HG03025 (cell line): ENCODE measurements around the gene CDH20.

Experiments used
- ATAC-seq: cut with Tn5 transposase; IDR thresholded peaks from one replicate; pipeline ENCODE4 v1.9.1; 2021; ENCODE audit warnings: mild to moderate bottlenecking, moderate library complexity; ENCODE audit not compliant: unreplicated experiment, low FRiP score

Gene CDH20

GRCh38 chr18:61419763-61420162 is 86.5 kb downstream of the CDH20 start:
- ATAC-seq, result no peak

DNA sequence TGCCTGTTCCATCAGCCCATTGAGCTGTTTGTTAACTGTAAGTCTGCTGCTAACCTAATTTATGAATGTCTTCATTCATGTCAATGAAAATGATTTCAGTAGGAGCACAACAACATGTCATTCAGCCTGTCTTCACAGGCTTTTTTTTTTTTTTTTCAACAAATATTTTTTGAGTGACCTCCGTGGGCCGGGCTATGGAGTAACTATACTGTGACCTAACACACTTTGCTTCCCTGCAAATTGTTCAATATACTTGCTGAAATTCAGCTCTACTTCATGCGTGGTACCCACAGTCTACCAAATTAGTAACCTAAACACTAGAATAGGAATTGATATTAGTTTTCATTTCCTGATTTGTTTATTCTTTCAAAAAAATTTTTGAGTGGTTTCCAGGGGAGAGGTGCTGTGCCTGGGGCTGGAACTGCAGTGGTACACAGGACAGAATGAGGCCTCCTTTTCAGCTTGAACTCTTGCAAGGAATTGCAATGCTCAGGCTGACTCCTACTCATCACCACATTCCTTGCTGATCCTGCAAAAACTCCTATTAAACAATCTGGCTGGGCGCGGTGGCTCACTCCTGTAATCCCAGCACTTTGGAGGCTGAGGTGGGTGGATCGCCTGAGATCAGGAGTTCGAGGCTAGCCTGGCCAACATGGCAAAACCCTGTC is 87.1 kb downstream of the CDH20 start:
- no peak for ATAC-seq

- ATAC-seq, result no peak
Observed at GRCh38 chr18:61426492-61427053, 93.3 kb downstream of the CDH20 start.

GRCh38 chr18:61428266-61428665 is 95.0 kb downstream of the CDH20 start:
- no peak for ATAC-seq

DNA sequence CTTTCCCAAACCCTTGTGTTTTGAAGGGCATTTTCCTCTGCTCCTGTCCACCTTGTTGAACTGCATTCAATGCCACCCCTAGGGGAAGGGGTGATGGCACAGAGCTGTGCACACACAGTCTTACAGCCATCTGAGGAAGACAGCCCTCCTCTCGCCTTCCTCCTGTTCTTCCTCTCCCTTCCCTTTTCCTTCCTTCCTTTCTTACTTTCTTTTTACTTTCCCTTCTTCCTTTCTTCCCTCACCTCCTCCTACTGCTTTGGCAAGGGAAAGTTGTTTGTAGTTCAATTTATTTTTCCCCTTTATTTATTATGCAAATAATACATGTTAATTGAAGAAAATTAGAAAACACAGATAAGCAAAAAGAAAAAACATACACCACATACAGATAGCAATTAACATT is 99.4 kb downstream of the CDH20 start:
- no peak for ATAC-seq

- ATAC-seq, result peak; percentile 72
Observed at GRCh38 chr18:61435064-61435652, 101.9 kb downstream of the CDH20 start.

DNA sequence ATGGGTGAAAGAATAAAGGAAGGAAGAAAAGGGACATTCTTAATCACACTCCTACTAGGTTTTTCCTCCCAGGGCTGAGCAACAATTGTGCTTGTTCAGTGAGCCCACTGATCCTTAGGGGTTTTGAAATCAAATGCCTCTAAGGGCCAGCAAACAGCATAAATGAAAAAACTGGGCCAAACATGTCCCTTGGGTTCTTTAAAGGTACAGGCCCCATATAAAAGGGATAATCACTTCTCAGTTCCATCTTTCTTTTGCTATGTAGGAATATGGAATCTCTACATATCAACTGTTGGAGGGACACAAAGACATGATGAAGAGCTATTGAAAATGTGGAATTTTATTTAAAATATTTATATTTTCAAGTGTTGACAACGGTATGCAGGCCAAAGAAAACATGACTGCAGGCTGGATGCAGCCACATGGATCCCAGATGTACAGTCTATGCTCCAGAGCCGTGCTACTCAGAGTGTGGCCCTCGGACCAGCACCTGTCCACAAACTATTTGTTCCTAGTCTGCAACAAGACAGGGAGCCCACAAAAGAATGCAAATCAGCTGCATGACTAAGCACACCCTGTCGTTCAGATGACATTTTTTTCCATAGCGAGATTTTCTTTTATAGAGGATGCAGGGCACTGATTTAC is 110.0 kb downstream of the CDH20 start:
- ATAC-seq, result no peak

DNA sequence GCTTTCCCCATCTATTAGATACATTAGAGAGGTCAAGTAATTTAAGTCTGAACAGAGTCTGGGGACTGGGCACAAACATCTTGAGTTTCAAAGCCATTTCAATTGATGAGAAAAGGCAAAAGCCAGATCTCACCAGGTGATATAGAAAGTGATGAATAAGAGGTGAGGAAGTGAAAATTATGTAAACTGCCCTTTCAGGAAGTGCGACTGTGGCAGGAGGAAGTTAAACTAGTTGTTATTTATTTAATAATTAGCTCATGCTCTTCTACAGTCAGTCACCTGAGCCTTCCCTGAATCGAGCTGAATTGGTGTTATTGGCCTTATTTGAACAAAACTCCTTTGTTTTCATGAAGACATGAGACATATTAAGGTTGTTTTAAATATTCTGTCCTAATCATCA is 115.1 kb downstream of the CDH20 start:
- ATAC-seq, result no peak

- no peak for ATAC-seq
Observed at GRCh38 chr18:61459896-61460648, 126.8 kb downstream of the CDH20 start.

DNA sequence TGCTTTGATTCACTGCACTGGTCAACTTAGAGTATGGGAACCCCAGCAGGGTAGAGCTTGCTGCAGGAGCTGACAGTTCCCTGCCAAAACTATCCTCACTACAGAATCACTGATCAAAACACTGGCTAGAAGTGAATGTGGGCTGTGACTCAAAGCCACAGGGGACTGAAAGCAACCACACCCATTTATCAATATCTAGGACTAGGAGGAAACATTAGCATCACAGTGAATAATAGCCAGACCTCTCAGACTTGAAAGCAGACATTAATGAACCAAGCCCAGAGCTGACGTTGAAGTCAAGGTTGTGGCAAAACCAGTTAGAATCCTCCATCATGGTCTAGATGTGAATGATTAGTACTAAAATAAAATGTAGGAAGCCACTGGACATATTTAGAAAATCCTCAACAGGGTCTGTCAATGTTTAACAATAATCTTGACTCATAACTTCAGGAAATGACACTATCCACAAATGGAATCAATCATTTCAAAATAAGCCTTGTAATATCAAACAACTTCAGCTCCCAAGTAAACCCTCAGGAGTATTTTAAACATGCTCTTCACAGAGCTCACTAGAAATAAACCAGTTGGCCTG is 131.4 kb downstream of the CDH20 start:
- no peak for ATAC-seq

DNA sequence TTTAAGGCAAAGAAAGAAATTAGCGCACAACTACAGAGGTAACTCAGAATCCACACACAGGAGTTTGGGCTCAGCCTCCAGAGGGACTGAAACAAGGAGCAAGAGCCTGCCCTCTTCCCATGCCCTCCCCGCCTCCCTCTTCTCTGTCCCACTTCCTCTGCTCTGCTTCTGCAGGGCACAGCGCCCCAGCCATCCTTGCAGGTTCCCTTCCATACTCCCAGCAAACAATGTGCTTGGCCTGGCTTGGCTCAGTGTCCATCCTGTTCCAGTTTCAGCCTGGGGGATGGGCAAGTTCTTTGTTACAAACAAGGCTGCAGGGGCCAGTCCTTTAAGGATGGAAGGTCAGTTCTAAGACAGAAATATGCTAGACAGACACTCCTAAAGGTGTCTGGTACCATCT is 133.5 kb downstream of the CDH20 start:
- ATAC-seq, result no peak

GRCh38 chr18:61470031-61470674 is 136.9 kb downstream of the CDH20 start:
- no peak for ATAC-seq

DNA sequence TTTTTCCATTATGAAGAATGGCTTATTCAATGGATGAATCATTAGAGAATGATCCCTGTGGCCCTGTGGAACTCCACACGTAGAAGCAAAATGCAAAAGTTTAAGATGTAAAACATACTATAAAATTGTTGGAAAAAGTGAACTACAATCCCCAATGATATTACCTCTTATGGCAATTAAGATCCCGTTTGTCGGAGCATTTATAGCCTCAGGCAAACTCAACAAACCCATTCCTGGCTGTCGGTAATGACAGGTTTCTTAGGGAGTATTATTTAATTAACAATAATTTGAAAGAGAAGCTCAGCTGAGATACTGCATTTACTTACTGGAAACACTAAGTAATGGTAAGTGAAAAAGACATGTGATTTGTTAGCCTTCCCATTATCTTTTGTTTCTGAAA is 138.3 kb downstream of the CDH20 start:
- ATAC-seq, result no peak

- ATAC-seq, result no peak
Observed at GRCh38 chr18:61471942-61472341, 138.7 kb downstream of the CDH20 start.

- no peak for ATAC-seq
Observed at GRCh38 chr18:61474341-61474740, 141.1 kb downstream of the CDH20 start.

- no peak for ATAC-seq
Observed at GRCh38 chr18:61474918-61475317, 141.7 kb downstream of the CDH20 start.

DNA sequence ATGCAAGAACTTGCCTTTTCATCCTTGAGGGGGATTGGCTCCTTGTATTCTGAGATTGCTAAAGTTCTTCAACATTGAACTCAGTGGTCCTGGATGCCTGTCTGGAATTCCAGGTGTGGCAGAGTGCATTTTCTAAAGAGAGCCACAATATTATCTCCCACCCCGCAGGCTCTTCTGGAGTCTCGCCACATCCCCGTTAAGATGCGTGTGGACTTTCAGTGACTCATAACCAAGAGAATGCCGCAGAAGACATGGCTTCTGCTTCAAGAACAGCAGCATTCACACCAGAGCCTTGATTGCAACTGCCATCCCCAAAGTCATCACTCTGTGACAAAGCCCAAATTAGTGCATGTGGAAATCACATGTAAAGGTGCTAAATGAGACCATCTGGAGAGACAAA is 142.7 kb downstream of the CDH20 start:
- ATAC-seq, result no peak

DNA sequence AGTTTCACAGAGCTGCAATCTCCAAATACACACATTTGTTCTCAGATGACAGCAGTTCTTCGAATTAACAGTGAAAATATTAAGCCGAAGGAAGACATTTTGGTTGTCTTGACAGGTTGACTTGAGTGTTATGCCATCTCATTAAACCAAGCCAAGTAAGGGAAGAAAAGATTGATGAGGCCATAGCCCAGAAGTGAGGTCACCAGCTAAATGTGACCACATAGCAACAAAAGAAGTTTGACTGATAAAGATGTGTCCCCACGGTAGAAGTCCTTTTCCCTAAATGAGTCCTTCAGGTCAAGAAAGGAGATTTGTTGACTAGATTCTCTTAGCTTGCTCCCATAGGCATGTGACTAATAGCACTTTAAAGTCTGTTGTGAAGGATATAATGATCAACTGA is 156.1 kb downstream of the CDH20 start:
- ATAC-seq, result no peak

GRCh38 chr18:61496374-61496773 is 163.1 kb downstream of the CDH20 start:
- ATAC-seq, result no peak

DNA sequence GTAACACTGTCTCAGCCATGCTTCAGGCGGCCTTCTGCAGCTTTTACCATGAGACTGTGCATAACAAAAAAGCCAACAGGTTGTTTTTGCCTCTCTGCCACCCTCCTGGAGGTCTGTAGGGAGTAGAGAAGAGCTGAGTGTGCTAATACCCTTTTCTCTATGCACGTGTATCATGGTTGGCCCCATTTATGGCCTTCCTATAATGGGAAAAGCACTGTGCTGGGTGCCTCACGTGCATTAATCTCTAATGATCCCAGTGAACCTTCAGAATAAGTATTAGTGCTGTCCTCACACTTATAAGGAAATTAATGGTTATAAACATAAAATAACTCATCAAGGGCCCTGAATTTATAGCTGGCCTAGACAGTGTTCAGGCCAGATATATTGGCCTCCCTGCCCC is 164.2 kb downstream of the CDH20 start:
- ATAC-seq, result no peak
